DOHH2 (cell line): ENCODE results near the gene CDC42EP1.

Experiments used
- CTCF ChIP-seq: fragments of 200-600 bp; sonication (generic); IDR thresholded peaks from one replicate; pipeline ENCODE4 v1.5.1; 2014; ENCODE audit warnings: antibody characterized with exemption, mild to moderate bottlenecking, low read depth, low read length; ENCODE audit not compliant: poor library complexity, severe bottlenecking
- EZH2phosphoT487 ChIP-seq: fragments of 200-600 bp; sonication (generic); IDR thresholded peaks from 2 replicates; pipeline ENCODE4 v1.6.1; 2017; ENCODE audit warnings: borderline replicate concordance, mild to moderate bottlenecking, antibody characterized with exemption, low read length, moderate library complexity, mixed read lengths

GRCh38 chr22:37566903-37567798, 6.9 kb downstream of the CDC42EP1 start:
- TF ChIP-seq CTCF, result peak; percentile 98
- TF ChIP-seq EZH2phosphoT487, result no peak
